Measurements from ENCODE around the gene PPP1R11. TPM values are rescaled to one million over a fixed set of nuclear protein-coding genes. Genes with fewer than 3 reads are reported as not detected.

PPP1R11 gene
- total RNA-seq, 1 experiment from 2014 or later: 23.8 TPM

GRCh38 chr6:30075790-30076732 lies 9.1 kb downstream of the PPP1R11 start:
- Histone ChIP-seq H3K23ac (ENCODE audit: insufficient read length, low read depth, low read length) (no peak overlapping the region), H3K9ac (ENCODE audit: extremely low read depth, insufficient read length, low read length) (no peak overlapping the region), H3K56ac (ENCODE audit: insufficient read length, low read depth, low read length) (no peak overlapping the region), H2BK15ac (ENCODE audit: low read depth, low read length) (no peak overlapping the region), H3K4me2 (ENCODE audit: insufficient read depth, insufficient read length, low read length) (peak overlapping the region; percentile 83), H2AFZ (ENCODE audit: low read length) (no peak overlapping the region), H3K4ac (ENCODE audit: low read depth, low read length) (no peak overlapping the region), H2BK12ac (ENCODE audit: insufficient read length, low read depth, low read length) (no peak overlapping the region), H2AK5ac (ENCODE audit: insufficient read length, low read length) (no peak overlapping the region), H3K27me3 (ENCODE audit: insufficient read depth, low read length) (peaks cover 40% of the 10 kb centered on the region), H3K27ac (ENCODE audit: insufficient read length, low read depth, low read length) (no peak overlapping the region), H2BK5ac (ENCODE audit: insufficient read length, low read length) (no peak overlapping the region), H3K4me1 (ENCODE audit: insufficient read depth, low read length) (no peaks in the 10 kb centered on the region), H3K79me1 (ENCODE audit: insufficient read depth, low read depth, low read length, poor library complexity, severe bottlenecking) (no peaks in the 10 kb centered on the region), H3K18ac (ENCODE audit: insufficient read length, low read depth, low read length) (no peak overlapping the region), H3K9me3 (ENCODE audit: control insufficient read depth, low read depth, low read length) (no peaks in the 10 kb centered on the region), H3K14ac (ENCODE audit: insufficient read depth, low read length) (no peak overlapping the region), H4K20me1 (ENCODE audit: control insufficient read depth, insufficient read depth, insufficient read length) (no peaks in the 10 kb centered on the region), H2BK20ac (ENCODE audit: low read depth, low read length, poor library complexity, severe bottlenecking) (no peak overlapping the region), H3T11ph (ENCODE audit: low read length) (no peak overlapping the region), H3K23me2 (ENCODE audit: insufficient read length, low read depth, low read length, poor library complexity, severe bottlenecking) (peaks cover 27% of the 10 kb centered on the region), H4K91ac (ENCODE audit: insufficient read length, low read depth, low read length) (no peak overlapping the region), H2BK120ac (ENCODE audit: low read depth, low read length, poor library complexity, severe bottlenecking) (no peak overlapping the region), H4K8ac (replicated peaks; ENCODE audit: insufficient read length, low read depth, low read length) (no peak overlapping the region), H3K79me2 (ENCODE audit: insufficient read depth, low read length) (no peaks in the 10 kb centered on the region), H4K5ac (ENCODE audit: insufficient read length, low read depth, low read length) (no peak overlapping the region)
- H3K9me3 Mint-ChIP-seq: peaks cover 0 to 3% of the 10 kb centered on the region in 2 experiments; a peak in 2 of 5 replicates
- DNase-seq: peak; percentile 63
- WGBS (ENCODE audit: extremely low coverage, insufficient read length, low lambda C conversion rate): no CpG with 5 or more reads among the region's 22 CpGs
- peak overlapping the region; percentile 73 to 93 for H3K4me3 Mint-ChIP-seq
- peak; percentile 87 for TF ChIP-seq CTCF (conservative IDR thresholded peaks at IDR 0.05)
- H3K4me1 Mint-ChIP-seq: peaks cover 29 to 32% of the 10 kb centered on the region in 2 experiments
- peaks cover 0 to 8% (median 8%) of the 10 kb centered on the region in 3 experiments; a peak in 4 of 7 replicates for H3K36me3 Mint-ChIP-seq (ENCODE audit: insufficient read depth in 1 of 3, low read depth in 3 of 3)
- H3K27me3 Mint-ChIP-seq (ENCODE audit: low read depth): peaks cover 93% of the 10 kb centered on the region
- no peak overlapping the region for H3K27ac Mint-ChIP-seq
